Left hindlimb (tissue), 1 donor: ENCODE data around the gene ATP8B1.
"Not testable (repeated sequence)": the region's sequence is repeated elsewhere in the genome, so short reads cannot be mapped to it uniquely, and the experiment has no call there.

Experiments
- DNase-seq: peaks from one replicate; pipeline ENCODE4 v3.0.0-alpha.2; 2018

ATP8B1 gene

DNA sequence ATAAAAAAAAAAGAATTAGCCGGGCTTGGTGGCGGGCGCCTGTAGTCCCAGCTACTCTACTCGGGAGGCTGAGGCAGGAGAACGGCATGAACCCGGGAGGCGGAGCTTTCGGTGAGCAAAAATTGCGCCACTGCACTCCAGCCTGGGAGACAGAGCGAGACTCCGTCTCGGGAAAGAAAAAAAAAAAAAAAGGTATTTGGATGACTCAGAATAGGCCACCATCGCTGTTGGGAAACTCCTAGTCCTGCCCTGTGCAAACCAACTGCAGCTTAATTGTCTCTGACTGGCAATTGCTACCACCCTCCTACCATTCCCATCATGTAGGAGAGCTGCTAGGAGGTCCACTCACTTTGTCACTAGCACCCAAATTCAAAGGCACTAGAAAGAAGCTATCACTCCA lies 43.5 kb downstream of the ATP8B1 start:
- no peak for DNase-seq

GRCh38 chr18:57755473-57756067 lies 47.5 kb downstream of the ATP8B1 start:
- DNase-seq: no peak

DNA sequence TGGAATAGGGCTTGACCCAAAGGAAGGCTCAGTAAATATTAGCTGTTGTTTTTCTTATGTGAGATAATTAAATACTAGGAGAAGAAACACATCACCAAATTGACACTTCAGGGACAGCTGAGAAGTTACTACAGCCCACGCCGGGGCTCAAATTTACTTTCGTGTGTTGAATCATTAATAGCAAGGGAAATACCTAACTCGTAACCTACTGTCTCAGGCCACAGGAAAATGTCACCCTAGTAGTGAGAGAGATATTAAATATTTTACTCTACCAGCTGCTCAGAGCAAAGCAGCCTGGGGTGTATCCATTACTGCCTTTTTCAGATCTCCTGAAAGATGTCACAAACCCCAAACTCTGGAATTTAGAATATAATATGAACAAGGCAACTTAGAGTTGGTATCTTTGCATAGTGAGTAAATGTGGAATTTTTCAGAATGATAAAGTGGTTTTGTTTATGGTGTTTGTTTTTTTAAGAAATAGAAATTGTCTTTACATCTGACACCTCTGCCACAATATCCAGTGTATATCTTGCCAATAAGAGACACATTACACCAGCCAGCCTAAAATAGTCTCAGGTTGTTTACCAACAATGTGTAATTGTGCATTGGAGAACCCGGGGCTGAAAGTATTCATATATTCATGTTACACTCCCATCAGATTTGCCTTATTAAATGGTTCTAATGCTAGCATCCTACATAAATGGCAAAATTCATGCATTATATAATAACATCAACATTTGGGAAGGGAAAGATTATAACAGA lies 48.4 kb downstream of the ATP8B1 start:
- DNase-seq: no peak

DNA sequence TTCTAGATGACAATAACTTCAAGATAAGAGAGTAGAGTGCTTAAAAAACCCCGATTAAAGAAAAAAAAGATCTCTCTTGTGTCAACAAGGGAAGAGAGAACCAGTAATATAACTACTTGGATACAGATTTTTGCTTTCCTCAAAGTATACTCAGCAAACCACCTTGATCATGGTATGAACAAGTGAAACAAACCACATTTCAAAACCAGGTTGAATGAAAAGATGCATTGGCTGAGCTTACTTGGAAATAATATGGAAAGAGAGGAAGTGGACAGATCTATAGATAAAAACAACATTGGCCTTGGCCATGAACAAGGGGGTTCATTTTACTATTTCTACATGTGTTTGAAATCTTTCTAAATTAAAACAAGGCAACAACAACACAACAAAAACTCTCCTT lies 50.1 kb downstream of the ATP8B1 start:
- DNase-seq: no peak

DNA sequence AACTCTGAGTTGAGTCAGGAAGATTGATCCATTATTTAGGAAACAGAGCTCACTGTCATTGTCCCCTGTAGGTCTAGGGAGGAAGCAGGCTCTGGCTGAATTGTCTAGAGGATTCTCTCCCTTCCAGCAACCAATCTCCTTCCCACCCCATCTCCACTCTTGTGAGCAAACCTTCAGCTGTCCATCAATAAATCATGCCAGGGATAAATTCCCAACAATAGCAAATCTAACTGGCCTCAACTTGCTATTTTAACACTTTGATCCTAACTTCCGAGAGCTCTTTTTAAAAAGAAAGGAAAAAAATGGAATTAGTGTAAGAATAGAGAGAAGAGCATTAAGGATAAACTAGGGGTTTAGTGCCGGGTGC lies 53.5 kb downstream of the ATP8B1 start:
- no peak for DNase-seq

DNA sequence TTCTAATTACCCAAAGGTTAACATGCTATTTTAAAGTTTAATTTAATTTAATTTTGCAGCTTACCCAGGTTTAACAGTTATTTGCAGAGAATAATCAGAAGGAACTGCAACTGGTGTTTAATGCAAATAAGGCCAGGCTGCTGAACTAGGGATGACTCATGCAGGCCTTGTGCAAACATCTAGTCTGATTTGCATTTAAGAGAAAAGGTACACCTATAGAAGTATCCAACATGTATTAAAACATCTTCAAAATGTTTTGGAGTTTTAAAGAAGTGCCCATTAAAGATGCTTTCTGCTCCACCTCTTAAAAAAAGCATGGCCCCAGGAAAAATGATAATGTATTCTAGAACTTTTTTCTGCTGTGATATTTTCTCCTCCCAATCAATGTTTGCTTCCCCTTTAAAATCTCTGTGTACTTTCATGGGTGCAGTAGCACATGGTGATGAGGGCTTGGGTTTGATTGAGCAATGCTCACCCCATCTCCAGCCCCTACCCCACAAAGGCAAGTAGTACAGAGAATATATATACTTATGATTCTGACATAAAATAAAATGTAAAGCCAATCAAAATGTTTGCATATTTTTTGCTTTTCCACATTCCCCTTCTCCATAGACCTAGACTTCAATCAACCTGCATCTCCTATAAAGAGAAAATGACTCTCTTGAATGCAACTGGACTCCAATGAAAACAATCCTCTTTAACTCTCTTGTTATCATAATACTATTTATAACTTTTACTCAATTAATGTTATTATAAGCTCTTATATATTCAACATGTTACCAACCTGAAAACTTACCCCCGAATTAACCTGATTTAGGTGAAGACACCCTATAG lies 54.1 kb downstream of the ATP8B1 start:
- no peak for DNase-seq

DNA sequence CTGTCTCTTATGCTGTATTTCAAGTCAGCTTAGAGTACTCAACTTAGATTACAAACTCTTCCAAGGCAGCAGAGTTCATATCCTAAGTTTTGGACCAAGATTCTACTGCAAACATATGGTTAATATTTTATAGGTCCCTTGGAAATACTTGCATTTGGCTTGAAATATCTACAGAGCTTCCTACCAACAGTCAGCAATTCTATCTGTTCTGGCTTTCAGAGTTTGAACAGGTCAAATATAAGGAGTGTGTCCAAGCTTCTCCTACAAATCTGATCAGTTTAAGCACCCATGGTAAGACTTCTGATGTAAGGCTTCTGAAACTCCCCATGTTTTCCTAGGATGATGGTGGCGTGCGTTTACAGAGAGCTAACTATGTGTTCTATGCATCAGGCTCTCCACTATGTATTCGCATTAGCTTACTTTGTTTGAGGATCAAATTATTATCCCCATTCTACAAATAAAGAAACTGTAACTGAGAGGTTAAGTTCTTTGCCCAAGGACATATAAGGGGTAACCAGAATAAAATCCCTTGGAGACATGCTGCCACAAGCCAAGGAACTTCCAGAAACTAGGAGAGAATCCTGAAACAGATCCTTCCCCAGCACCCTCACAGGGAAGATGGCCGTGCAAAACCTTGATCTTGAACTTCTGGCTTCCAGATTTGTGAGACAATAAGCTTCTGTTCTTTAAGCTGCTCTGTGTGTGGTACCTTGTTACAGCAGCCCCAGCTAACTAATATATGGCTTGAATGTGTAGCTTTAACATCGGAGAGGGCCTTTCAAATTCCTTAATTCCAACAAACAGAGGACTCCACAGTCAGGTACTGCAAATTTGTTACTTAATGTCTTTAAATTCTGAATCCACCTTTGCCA lies 55.1 kb downstream of the ATP8B1 start:
- no peak for DNase-seq

- DNase-seq: no peak
Observed at GRCh38 chr18:57744211-57744694, 58.9 kb downstream of the ATP8B1 start.

DNA sequence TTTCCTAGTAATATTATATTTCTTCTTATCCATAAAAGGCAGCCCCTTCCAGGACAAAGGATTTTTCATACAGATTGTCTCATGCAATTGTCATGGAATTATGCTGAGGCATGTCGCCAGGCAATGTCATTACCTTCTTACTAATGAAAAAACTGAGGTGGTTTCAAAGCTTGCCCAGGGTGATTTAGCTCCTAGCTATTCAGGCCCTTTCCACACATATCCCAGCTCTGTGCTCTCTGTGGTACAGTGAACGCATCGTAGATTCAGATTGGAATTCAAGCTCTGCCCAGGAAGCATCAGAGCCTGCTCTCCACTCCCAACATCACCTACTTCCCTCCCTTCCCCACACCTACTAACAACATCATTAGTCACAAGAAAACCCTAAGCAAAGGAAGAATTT lies 60.1 kb downstream of the ATP8B1 start:
- no peak for DNase-seq

DNA sequence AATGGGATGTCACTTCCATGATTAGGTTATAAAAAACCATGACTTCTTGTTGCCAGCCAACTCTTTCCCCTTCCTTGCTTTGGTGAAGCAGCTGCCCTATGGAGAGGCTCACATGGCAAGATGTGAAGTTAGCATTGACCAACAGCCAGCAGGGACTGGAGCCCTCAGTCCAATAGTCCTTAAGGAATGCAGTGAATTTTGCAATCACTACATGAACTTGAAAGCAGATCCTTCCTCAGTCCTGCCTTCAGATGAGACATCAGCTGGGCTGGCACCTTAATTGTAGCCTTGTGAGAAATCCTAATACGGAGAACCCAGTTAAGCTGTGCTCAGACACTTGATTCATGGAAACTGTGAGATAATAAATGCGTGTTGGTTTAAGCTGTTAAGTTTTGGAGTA lies 61.8 kb downstream of the ATP8B1 start:
- DNase-seq: no peak

DNA sequence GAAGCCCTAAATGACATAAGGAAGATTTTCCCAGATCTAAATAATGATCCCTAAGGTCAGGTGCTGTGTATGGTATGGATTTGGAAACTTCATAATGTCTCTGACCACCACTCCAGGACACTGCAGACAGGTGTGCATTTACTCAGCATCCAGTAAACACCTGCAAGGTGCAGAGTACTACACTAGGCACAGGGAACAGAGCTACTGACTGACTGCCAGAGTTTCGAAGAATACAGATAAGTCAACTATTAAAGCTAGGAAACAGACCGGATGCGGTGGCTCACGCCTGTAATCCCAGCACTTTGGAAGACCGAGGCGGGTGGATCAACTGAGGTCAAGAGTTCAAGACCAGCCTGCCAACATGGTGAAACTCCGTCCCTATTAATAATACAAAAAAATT lies 65.0 kb downstream of the ATP8B1 start:
- DNase-seq: no peak

DNA sequence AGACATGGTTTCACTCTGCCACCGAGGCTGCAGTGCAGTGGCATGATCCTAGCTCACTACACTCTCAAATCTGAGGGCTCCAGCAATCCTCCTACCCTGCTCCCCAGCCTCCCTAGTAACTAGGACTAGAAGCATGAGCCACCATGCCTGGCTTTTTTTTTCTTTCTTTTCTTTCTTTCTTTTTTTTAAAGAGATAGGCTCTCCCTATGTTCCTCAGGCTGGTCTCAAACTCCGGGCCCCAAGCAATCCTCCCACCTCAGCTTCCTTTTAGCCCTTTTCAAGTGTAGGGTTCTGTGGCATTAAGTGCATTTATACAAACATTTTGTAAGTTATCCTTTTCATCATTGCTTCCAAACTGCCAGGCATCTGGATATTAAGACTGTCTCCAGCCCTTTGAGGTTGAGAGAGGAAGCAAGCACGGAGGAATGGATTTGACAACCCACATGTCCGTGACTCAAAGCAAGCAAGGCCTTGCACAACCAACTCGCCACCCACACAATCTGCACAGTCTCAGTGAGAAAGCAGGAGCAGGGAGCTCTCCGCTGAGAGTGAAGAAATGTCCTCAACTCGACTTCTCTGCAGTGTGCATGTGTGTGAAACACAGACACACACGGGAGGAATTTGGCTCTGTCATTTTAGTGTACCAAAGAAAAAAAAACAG lies 65.6 kb downstream of the ATP8B1 start:
- DNase-seq: peak; percentile 35

GRCh38 chr18:57735042-57735441 lies 68.1 kb downstream of the ATP8B1 start:
- not testable (repeated sequence) for DNase-seq

DNA sequence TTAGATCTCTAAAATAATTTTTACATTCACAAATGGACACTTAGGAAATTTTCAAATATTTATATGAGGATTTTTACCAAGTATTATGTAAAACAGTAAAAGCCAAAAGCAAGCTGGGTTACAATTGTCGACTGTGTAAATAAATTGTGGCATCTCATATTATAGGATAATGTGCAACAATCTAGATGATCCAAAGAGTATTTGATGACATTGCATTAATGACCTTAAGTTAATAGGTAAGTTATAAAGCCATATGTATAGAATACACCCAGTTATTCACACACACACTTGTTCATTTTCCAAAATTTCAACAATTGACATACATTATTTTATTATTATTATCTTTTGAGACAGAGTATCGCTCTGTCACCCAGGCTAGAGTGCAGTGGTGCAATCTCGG lies 69.3 kb downstream of the ATP8B1 start:
- DNase-seq: no peak

DNA sequence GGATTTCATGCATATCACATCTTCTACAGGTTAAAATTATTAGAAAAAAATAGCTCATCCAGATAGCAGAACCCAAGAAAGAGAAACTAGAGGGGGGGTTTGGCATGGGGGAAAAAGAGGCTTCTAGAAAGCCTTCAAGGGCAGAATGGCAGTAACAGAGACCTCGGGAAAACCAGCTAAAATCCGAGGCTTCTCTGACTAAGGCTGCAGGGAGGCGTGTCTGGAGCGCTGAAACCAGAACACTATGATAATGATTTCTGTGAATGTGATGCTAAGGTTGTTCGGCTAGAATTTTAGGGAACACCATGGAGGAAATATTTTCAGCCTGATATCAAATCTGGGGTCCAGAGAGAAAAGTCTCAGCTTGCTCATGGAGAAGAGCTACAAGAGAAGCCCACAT lies 73.0 kb downstream of the ATP8B1 start:
- no peak for DNase-seq

GRCh38 chr18:57728941-57729511 lies 74.1 kb downstream of the ATP8B1 start:
- DNase-seq: no peak

GRCh38 chr18:57727952-57728807 lies 74.9 kb downstream of the ATP8B1 start:
- no peak for DNase-seq

- DNase-seq: not testable (repeated sequence)
Observed at GRCh38 chr18:57719211-57719935, 83.7 kb downstream of the ATP8B1 start.

DNA sequence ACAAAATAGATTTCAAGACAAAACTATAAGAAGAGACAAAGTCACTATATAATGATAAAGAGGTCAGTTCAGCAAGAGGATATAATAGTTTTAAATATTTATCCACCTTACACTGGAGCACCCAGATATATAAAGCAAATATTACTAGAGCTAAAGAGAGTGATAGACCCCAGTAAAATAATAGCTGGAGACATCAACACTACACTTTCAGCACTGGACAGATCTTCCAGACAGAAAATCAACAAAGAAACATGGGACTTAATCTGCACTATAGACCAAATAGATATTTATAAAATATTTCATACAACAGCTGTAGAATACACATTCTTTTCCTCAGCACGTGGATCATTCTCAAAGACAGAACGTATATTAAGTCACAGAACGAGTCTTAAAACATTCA lies 86.6 kb downstream of the ATP8B1 start:
- no peak for DNase-seq

- no peak for DNase-seq
Observed at GRCh38 chr18:57715671-57716070, 87.4 kb downstream of the ATP8B1 start.
